Breast epithelium (tissue), 4 donors: ENCODE results near the gene ST6GALNAC3. TPM values are rescaled to one million over a fixed set of nuclear protein-coding genes. Genes with fewer than 3 reads are reported as not detected.

Experiments used
- DNase-seq, 2 donors: peaks; one replicate each; pipeline ENCODE4 v3.0.0-alpha.2; 2019; ENCODE audit warnings: low spot score in 2 of 2
- H3K27ac ChIP-seq, 2 donors: fragments of 200-600 bp; sonication (generic) in 1 of 2; one replicate each; pipeline ENCODE4 v1.5.1; 2016 to 2019; ENCODE audit warnings: mild to moderate bottlenecking in 1 of 2
- H3K27me3 ChIP-seq, 2 donors: fragments of 200-600 bp; sonication (generic) in 1 of 2; one replicate each; pipeline versions ENCODE4 v1.5.1 to v1.6.0; 2017 to 2019; ENCODE audit warnings: control low read depth in 1 of 2, mild to moderate bottlenecking in 1 of 2
- H3K36me3 ChIP-seq: fragments of 200-600 bp; one replicate; pipeline ENCODE4 v1.5.1; 2019
- H3K4me1 ChIP-seq, 2 donors: fragments of 200-600 bp; sonication (generic); one replicate each; pipeline ENCODE4 v1.5.1; 2016 to 2019; ENCODE audit warnings: control low read depth in 1 of 2
- H3K4me3 ChIP-seq, 3 donors: fragments of 200-600 bp; sonication (generic); 1 replicate in 2 of 3; 2 replicates in 1 of 3; pipeline ENCODE4 v1.5.1; 2016 to 2019; ENCODE audit warnings: mild to moderate bottlenecking in 3 of 3, moderate library complexity in 2 of 3
- H3K9me3 ChIP-seq, 2 donors: fragments of 200-600 bp; sonication (generic) in 1 of 2; one replicate each; pipeline ENCODE4 v1.5.1; 2016 to 2019; ENCODE audit warnings: control low read depth in 1 of 2
- POLR2A ChIP-seq: fragments of 450-650 bp; IDR thresholded peaks from one replicate; pipeline ENCODE4 v1.6.1; 2016; ENCODE audit warnings: antibody characterized with exemption, mild to moderate bottlenecking, moderate library complexity
- POLR2AphosphoS5 ChIP-seq, 3 donors: sonication (generic); formaldehyde crosslinking; IDR thresholded peaks; one replicate each; pipeline ENCODE4 v1.6.1; 2017; ENCODE audit warnings: antibody characterized with exemption in 3 of 3
- intact Hi-C: fragments of 100-400 bp; cut with DNase I; formaldehyde crosslinking; loops from one replicate; pipeline ENCODE4 v1.15.1; 2023; ENCODE audit warnings: low total_unique reads
- total RNA-seq, 3 donors: library from RNA; depleted of rRNA; stranded (reverse); fragments of >200 nt; gene quantifications; one replicate each; pipeline ENCODE4 v1.1.0, GENCODE V29; 2016
- TF ChIP-seq, protein P1 (sequence below), 3 donors: fragments of 450-650 bp; IDR thresholded peaks; one replicate each; pipeline ENCODE4 v1.5.1; 2016 to 2017; ENCODE audit warnings: antibody characterized with exemption in 3 of 3, mild to moderate bottlenecking in 3 of 3, moderate library complexity in 3 of 3

The ST6GALNAC3 gene
- total RNA-seq, 3 donors from 2014 or later: 4.1 to 14.4 (median 8.5) TPM

GRCh38 chr1:76501586-76502219 lies 427.2 kb downstream of the ST6GALNAC3 start:
- Histone ChIP-seq H3K9me3 (no peaks in the 10 kb centered on the region), H3K27ac (no peak overlapping the region), H3K36me3 (no peaks in the 10 kb centered on the region), H3K27me3 (no peaks in the 10 kb centered on the region), H3K4me3 (no peak overlapping the region), H3K4me1 (no peaks in the 10 kb centered on the region)
- intact Hi-C loops: no loop called here
- TF ChIP-seq, protein P1, sequence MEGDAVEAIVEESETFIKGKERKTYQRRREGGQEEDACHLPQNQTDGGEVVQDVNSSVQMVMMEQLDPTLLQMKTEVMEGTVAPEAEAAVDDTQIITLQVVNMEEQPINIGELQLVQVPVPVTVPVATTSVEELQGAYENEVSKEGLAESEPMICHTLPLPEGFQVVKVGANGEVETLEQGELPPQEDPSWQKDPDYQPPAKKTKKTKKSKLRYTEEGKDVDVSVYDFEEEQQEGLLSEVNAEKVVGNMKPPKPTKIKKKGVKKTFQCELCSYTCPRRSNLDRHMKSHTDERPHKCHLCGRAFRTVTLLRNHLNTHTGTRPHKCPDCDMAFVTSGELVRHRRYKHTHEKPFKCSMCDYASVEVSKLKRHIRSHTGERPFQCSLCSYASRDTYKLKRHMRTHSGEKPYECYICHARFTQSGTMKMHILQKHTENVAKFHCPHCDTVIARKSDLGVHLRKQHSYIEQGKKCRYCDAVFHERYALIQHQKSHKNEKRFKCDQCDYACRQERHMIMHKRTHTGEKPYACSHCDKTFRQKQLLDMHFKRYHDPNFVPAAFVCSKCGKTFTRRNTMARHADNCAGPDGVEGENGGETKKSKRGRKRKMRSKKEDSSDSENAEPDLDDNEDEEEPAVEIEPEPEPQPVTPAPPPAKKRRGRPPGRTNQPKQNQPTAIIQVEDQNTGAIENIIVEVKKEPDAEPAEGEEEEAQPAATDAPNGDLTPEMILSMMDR (IDR thresholded peaks at IDR 0.05): no peak
- TF ChIP-seq POLR2A (no peak), POLR2AphosphoS5 (IDR thresholded peaks at IDR 0.05) (no peak)
- no peak for DNase-seq

- Histone ChIP-seq H3K27me3 (no peaks in the 10 kb centered on the region), H3K36me3 (no peaks in the 10 kb centered on the region), H3K4me3 (no peak overlapping the region), H3K9me3 (no peaks in the 10 kb centered on the region), H3K27ac (no peak overlapping the region), H3K4me1 (no peaks in the 10 kb centered on the region)
- intact Hi-C loops: no loop called here
- no peak for DNase-seq
- TF ChIP-seq POLR2AphosphoS5 (IDR thresholded peaks at IDR 0.05): no peak
- no peak for TF ChIP-seq POLR2A
- TF ChIP-seq, protein P1 (IDR thresholded peaks at IDR 0.05): no peak
These were observed 428.6 kb downstream of the ST6GALNAC3 start for GRCh38 chr1:76503100-76503499.

GRCh38 chr1:76503736-76504135 lies 429.2 kb downstream of the ST6GALNAC3 start:
- Histone ChIP-seq H3K4me1 (no peaks in the 10 kb centered on the region), H3K9me3 (no peaks in the 10 kb centered on the region), H3K4me3 (no peak overlapping the region), H3K27me3 (no peaks in the 10 kb centered on the region), H3K36me3 (no peaks in the 10 kb centered on the region), H3K27ac (no peak overlapping the region)
- TF ChIP-seq POLR2AphosphoS5 (IDR thresholded peaks at IDR 0.05) (no peak), POLR2A (no peak)
- TF ChIP-seq, protein P1 (IDR thresholded peaks at IDR 0.05): no peak
- intact Hi-C loops: no loop called here
- no peak for DNase-seq

GRCh38 chr1:76507376-76507775 lies 432.8 kb downstream of the ST6GALNAC3 start:
- intact Hi-C loops: no loop called here
- Histone ChIP-seq H3K4me1 (no peaks in the 10 kb centered on the region), H3K27me3 (no peaks in the 10 kb centered on the region), H3K27ac (no peak overlapping the region), H3K36me3 (no peaks in the 10 kb centered on the region), H3K9me3 (no peaks in the 10 kb centered on the region), H3K4me3 (no peak overlapping the region)
- TF ChIP-seq, protein P1 (IDR thresholded peaks at IDR 0.05): no peak
- TF ChIP-seq POLR2A: no peak
- TF ChIP-seq POLR2AphosphoS5 (IDR thresholded peaks at IDR 0.05): no peak
- DNase-seq: no peak

DNA sequence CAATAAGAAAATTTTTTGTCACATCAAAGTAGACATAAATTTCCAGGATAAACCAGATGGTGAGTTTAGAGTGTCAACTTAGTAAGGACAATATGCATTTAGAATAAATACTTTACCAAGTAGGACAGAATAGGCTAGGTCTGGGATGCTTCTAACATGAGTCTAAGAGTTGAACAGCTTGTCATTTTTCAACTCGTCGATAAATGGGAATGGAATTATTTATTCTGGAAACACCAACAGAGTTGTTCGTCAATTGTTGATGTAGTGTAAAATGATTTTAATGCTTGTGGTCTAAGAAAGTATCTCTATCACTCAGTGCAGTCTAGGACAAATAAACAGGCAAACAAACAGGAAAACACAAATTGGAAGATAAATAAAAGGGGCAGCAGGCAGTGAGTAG lies 434.3 kb downstream of the ST6GALNAC3 start:
- Histone ChIP-seq H3K27me3 (no peaks in the 10 kb centered on the region), H3K4me1 (no peaks in the 10 kb centered on the region), H3K9me3 (no peaks in the 10 kb centered on the region), H3K36me3 (no peaks in the 10 kb centered on the region), H3K4me3 (no peak overlapping the region), H3K27ac (no peak overlapping the region)
- TF ChIP-seq POLR2AphosphoS5 (IDR thresholded peaks at IDR 0.05) (no peak), POLR2A (no peak)
- TF ChIP-seq, protein P1 (IDR thresholded peaks at IDR 0.05): no peak
- intact Hi-C loops: no loop called here
- no peak for DNase-seq
